ENCODE data around the gene MCAM. TPM values are rescaled to one million over a fixed set of nuclear protein-coding genes. Genes with fewer than 3 reads are reported as not detected.

MCAM gene
- total and polyA plus RNA-seq, 2 donors (not counting 1 experiment from before 2014, with no cell fraction given): 4.8 to 26.3 TPM

DNA sequence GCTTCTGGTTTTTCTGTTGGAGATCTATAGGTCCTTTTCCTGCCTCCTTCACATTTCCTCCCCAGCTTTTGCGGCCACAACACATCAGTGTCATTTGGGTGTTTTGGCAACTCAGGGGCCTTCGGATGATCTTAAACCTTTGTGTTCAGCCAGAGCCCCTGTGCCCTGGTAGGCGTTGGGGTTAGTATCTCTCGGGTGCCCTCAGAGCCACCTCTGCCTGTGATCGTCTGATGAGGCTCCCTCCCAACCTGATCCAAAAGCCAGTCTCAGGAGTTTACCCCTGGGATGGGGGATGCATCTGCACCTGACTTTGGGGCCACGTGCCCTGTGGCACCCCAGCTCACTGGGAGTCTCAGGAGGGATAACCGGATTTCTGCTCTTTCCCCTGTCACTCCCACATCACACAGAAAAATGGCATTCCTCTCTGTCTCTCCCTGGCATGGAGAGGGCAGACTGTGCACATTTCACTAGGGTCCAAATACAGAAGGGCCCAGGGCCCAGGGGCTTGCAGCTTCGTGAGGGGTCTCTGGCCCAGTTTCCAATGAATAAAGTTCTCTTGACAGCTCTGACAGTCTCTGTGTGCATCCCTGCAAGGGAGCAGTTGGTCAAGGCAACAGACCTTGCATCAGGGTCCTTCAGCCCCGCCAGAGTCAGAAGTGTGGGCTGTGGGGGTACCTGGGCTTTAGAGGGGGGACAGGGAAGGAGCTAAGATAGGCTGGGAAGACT lies 20.0 kb upstream of the MCAM start:
- peaks cover 4% of the 10 kb centered on the region for H3K36me3 ChIP-seq (ENCODE audit: control insufficient read depth, insufficient read depth, low read length)
- no peak for DNase-seq (ENCODE audit: low read depth in 2 of 2)
- TF ChIP-seq, protein P1, sequence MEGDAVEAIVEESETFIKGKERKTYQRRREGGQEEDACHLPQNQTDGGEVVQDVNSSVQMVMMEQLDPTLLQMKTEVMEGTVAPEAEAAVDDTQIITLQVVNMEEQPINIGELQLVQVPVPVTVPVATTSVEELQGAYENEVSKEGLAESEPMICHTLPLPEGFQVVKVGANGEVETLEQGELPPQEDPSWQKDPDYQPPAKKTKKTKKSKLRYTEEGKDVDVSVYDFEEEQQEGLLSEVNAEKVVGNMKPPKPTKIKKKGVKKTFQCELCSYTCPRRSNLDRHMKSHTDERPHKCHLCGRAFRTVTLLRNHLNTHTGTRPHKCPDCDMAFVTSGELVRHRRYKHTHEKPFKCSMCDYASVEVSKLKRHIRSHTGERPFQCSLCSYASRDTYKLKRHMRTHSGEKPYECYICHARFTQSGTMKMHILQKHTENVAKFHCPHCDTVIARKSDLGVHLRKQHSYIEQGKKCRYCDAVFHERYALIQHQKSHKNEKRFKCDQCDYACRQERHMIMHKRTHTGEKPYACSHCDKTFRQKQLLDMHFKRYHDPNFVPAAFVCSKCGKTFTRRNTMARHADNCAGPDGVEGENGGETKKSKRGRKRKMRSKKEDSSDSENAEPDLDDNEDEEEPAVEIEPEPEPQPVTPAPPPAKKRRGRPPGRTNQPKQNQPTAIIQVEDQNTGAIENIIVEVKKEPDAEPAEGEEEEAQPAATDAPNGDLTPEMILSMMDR (conservative IDR thresholded peaks at IDR 0.05 in 1 of 2, IDR thresholded peaks at IDR 0.05 in 1 of 2; ENCODE audit: low read depth in 1 of 2, low read length in 2 of 2): no peak
- TF ChIP-seq EZH2 (IDR thresholded peaks at IDR 0.05; ENCODE audit: low read length, missing control alignments): no peak
- no peaks in the 10 kb centered on the region for H4K20me1 ChIP-seq (ENCODE audit: control insufficient read depth, extremely low read depth, insufficient read depth, low read length)
- H3K79me2 ChIP-seq (ENCODE audit: control insufficient read depth, insufficient read depth, low read length): peaks cover 18% of the 10 kb centered on the region
- H3K9ac ChIP-seq (ENCODE audit: insufficient read depth, low read length): no peak overlapping the region
- H3K9me3 ChIP-seq (ENCODE audit: control insufficient read depth, insufficient read depth, low read depth, low read length): no peaks in the 10 kb centered on the region
- H3K4me3 ChIP-seq (replicated peaks in 1 of 4; ENCODE audit: control extremely low read depth in 1 of 4, insufficient read depth in 1 of 4, low read depth in 3 of 4, low read length in 4 of 4): peak overlapping the region in 1 of 4 experiments; percentile 70
- H2AFZ ChIP-seq (ENCODE audit: low read length): no peak overlapping the region
- H3K4me1 ChIP-seq (ENCODE audit: control insufficient read depth, extremely low read depth, insufficient read depth, low read length): peaks cover 31% of the 10 kb centered on the region
- H3K4me2 ChIP-seq (ENCODE audit: extremely low read depth, insufficient read depth, low read length): peak overlapping the region; percentile 70
- H3K27ac ChIP-seq (ENCODE audit: insufficient read depth, low read length): peak overlapping the region; percentile 76
- peaks cover 2% of the 10 kb centered on the region for H3K27me3 ChIP-seq (ENCODE audit: control insufficient read depth, insufficient read depth, low read length)

DNA sequence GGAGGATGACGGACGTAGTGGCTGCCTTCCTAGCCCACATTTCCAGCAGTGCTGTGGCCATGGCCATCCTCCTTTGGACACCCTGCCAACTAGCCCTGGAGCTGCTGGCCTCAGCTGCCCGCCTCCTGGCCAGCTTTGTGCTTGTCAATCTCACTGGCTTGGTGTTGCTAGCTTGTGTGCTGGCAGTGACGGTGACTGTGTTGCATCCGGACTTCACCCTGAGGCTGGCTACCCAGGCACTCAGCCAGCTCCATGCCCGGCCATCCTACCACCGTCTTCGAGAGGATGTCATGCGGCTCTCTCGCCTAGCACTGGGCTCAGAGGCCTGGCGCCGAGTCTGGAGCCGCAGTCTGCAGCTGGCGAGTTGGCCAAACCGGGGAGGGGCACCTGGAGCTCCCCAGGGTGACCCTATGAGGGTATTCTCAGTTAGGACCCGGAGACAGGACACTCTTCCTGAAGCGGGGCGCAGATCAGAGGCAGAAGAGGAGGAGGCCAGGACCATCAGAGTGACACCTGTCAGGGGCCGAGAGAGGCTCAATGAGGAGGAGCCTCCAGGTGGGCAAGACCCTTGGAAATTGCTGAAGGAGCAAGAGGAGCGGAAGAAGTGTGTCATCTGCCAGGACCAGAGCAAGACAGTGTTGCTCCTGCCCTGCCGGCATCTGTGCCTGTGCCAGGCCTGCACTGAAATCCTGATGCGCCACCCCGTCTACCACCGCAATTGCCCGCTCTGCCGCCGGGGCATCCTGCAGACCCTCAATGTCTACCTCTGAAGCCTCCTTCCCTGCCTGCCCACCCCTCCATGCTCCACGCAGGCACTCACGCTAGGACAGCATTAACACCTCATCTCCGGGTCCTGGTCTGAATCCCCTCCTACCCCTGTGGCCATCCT lies 19.0 kb upstream of the MCAM start:
- Histone ChIP-seq H3K4me3 (replicated peaks in 1 of 4; ENCODE audit: control extremely low read depth in 1 of 4, insufficient read depth in 1 of 4, low read depth in 3 of 4, low read length in 4 of 4) (peak overlapping the region in 2 of 4 experiments; percentile 90 to 97), H3K9ac (ENCODE audit: insufficient read depth, low read length) (no peak overlapping the region), H3K27ac (ENCODE audit: insufficient read depth, low read length) (no peak overlapping the region), H3K9me3 (ENCODE audit: control insufficient read depth, insufficient read depth, low read depth, low read length) (no peaks in the 10 kb centered on the region), H3K27me3 (ENCODE audit: control insufficient read depth, insufficient read depth, low read length) (no peaks in the 10 kb centered on the region), H3K36me3 (ENCODE audit: control insufficient read depth, insufficient read depth, low read length) (peaks cover 4% of the 10 kb centered on the region), H3K4me2 (ENCODE audit: extremely low read depth, insufficient read depth, low read length) (peak overlapping the region; percentile 99), H3K79me2 (ENCODE audit: control insufficient read depth, insufficient read depth, low read length) (peaks cover 18% of the 10 kb centered on the region), H2AFZ (ENCODE audit: low read length) (no peak overlapping the region), H3K4me1 (ENCODE audit: control insufficient read depth, extremely low read depth, insufficient read depth, low read length) (peaks cover 31% of the 10 kb centered on the region), H4K20me1 (ENCODE audit: control insufficient read depth, extremely low read depth, insufficient read depth, low read length) (no peaks in the 10 kb centered on the region)
- DNase-seq (ENCODE audit: low read depth in 2 of 2): no peak
- TF ChIP-seq EZH2 (IDR thresholded peaks at IDR 0.05; ENCODE audit: low read length, missing control alignments): no peak
- TF ChIP-seq, protein P1 (conservative IDR thresholded peaks at IDR 0.05 in 1 of 2, IDR thresholded peaks at IDR 0.05 in 1 of 2; ENCODE audit: low read depth in 1 of 2, low read length in 2 of 2): no peak

DNA sequence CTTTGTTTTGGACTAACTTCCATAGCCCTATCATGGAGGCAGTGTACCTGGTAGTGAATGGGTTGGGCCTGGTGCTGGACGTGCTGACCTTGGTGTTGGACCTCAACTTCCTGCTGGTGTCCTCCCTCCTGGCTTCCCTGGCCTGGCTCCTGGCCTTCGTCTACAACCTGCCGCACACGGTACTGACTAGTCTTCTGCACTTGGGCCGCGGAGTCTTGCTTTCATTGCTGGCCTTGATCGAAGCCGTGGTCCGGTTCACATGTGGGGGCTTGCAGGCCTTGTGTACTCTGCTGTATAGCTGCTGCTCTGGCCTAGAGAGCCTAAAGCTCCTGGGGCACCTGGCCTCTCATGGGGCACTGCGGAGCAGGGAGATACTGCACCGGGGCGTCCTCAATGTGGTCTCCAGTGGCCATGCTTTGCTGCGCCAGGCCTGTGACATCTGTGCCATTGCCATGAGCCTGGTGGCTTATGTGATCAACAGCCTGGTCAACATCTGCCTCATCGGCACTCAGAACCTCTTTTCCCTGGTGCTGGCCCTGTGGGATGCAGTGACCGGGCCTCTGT lies 18.2 kb upstream of the MCAM start:
- no peaks in the 10 kb centered on the region for H3K9me3 ChIP-seq (ENCODE audit: control insufficient read depth, insufficient read depth, low read depth, low read length)
- peak overlapping the region; percentile 99 for H3K4me2 ChIP-seq (ENCODE audit: extremely low read depth, insufficient read depth, low read length)
- H3K4me1 ChIP-seq (ENCODE audit: control insufficient read depth, extremely low read depth, insufficient read depth, low read length): peaks cover 29% of the 10 kb centered on the region
- no peak overlapping the region for H2AFZ ChIP-seq (ENCODE audit: low read length)
- H3K4me3 ChIP-seq (replicated peaks in 1 of 4; ENCODE audit: control extremely low read depth in 1 of 4, insufficient read depth in 1 of 4, low read depth in 3 of 4, low read length in 4 of 4): peak overlapping the region; percentile 86 to 97 (median 91)
- peaks cover 4% of the 10 kb centered on the region for H3K36me3 ChIP-seq (ENCODE audit: control insufficient read depth, insufficient read depth, low read length)
- peaks cover 18% of the 10 kb centered on the region for H3K79me2 ChIP-seq (ENCODE audit: control insufficient read depth, insufficient read depth, low read length)
- DNase-seq (ENCODE audit: low read depth in 2 of 2): no peak
- peak overlapping the region; percentile 87 for H3K9ac ChIP-seq (ENCODE audit: insufficient read depth, low read length)
- H3K27me3 ChIP-seq (ENCODE audit: control insufficient read depth, insufficient read depth, low read length): no peaks in the 10 kb centered on the region
- no peak for TF ChIP-seq EZH2 (IDR thresholded peaks at IDR 0.05; ENCODE audit: low read length, missing control alignments)
- H4K20me1 ChIP-seq (ENCODE audit: control insufficient read depth, extremely low read depth, insufficient read depth, low read length): no peaks in the 10 kb centered on the region
- peak overlapping the region; percentile 95 for H3K27ac ChIP-seq (ENCODE audit: insufficient read depth, low read length)
